Mammary epithelial cell (primary cell): ENCODE data around the gene SH3BP1.

ENCODE experiments used
- EZH2 ChIP-seq: IDR thresholded peaks from 2 replicates; pipeline ENCODE4 v1.6.1; 2012; ENCODE audit warnings: low read length, inconsistent platforms, borderline replicate concordance
- TF ChIP-seq, protein P1 (sequence below), 2 donors: IDR thresholded peaks in 1 of 2; conservative IDR thresholded peaks in 1 of 2; 2 replicates each; pipeline ENCODE4 v1.5.1; 2011 to 2012; ENCODE audit warnings: inconsistent platforms in 2 of 2, low read length in 2 of 2, mild to moderate bottlenecking in 2 of 2, control low read depth in 1 of 2, low read depth in 1 of 2; ENCODE audit not compliant: insufficient read depth in 1 of 2; ENCODE audit errors: extremely low read depth in 1 of 2

DNA sequence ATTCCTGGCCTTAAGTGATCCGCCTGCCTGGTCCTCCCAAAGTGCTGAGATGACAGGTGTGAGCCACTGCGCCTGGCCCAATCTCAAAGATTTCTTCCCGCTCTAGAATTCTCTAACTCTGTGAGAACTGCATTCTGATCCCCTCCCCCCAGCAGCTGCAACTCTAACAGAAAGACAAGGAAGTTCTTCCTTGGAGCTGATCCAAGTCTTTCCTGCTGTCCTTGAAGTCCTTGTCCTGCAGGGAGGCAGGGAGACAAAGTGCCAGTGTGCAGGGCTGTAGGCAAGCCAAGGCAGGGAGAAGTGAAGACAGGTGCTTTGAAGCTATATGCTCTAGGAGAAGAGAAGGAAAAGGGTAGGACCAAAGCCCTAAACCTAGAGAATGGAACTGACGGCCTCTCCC lies 40.3 kb upstream of the SH3BP1 start:
- TF ChIP-seq, protein P1, sequence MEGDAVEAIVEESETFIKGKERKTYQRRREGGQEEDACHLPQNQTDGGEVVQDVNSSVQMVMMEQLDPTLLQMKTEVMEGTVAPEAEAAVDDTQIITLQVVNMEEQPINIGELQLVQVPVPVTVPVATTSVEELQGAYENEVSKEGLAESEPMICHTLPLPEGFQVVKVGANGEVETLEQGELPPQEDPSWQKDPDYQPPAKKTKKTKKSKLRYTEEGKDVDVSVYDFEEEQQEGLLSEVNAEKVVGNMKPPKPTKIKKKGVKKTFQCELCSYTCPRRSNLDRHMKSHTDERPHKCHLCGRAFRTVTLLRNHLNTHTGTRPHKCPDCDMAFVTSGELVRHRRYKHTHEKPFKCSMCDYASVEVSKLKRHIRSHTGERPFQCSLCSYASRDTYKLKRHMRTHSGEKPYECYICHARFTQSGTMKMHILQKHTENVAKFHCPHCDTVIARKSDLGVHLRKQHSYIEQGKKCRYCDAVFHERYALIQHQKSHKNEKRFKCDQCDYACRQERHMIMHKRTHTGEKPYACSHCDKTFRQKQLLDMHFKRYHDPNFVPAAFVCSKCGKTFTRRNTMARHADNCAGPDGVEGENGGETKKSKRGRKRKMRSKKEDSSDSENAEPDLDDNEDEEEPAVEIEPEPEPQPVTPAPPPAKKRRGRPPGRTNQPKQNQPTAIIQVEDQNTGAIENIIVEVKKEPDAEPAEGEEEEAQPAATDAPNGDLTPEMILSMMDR (conservative IDR thresholded peaks at IDR 0.05 in 1 of 2, IDR thresholded peaks at IDR 0.05 in 1 of 2; ENCODE audit: extremely low read depth in 1 of 2, insufficient read depth in 1 of 2, low read depth in 1 of 2, low read length in 2 of 2): no peak
- no peak for TF ChIP-seq EZH2
